Activated T-cell treated with anti-CD3 and anti-CD28 coated beads for 24 hours (primary cell): Measurements from ENCODE around the gene ULBP3.
"Not testable (repeated sequence)": the region's sequence is repeated elsewhere in the genome, so short reads cannot be mapped to it uniquely, and the experiment has no call there.

ENCODE experiments used
- DNase-seq: peaks from one replicate; pipeline ENCODE4 v3.0.0-alpha.2; 2020; ENCODE audit warnings: low read depth

ULBP3 gene

DNA sequence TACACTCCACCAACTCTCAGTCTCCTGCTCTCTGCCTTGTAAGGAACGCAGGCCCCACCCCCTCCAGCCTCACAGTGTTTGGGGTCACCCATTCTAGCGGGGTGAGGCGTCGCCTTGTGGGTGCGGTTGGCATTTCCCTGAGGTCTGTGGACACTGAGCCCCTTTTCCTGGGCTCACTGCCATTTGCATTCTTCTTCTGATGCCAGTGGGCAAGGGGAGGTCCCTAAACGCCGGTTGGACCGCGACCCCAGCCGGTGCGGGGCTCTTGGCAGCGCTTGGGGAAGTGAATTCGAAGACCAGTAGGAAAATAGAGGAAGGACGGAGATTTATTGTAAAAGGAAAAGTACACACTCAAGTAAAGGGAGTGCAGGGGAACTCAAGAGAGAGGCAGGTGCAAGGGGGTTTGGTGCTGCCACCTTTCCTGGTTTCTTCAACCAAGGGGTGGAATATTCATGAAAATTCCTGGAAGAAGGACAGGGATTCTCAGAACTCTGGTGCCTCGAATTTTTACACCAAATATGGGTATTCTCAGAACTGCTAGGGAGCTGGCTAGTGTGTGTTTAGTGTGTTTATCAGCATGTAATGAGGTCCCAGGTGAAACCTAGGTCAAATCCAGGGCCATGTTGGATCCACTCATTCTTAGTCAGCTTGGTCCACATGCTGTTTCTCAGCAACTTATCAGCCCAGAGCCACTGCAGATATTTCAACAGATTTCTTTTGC, 53.5 kb downstream of the ULBP3 start:
- not testable (repeated sequence) for DNase-seq

DNA sequence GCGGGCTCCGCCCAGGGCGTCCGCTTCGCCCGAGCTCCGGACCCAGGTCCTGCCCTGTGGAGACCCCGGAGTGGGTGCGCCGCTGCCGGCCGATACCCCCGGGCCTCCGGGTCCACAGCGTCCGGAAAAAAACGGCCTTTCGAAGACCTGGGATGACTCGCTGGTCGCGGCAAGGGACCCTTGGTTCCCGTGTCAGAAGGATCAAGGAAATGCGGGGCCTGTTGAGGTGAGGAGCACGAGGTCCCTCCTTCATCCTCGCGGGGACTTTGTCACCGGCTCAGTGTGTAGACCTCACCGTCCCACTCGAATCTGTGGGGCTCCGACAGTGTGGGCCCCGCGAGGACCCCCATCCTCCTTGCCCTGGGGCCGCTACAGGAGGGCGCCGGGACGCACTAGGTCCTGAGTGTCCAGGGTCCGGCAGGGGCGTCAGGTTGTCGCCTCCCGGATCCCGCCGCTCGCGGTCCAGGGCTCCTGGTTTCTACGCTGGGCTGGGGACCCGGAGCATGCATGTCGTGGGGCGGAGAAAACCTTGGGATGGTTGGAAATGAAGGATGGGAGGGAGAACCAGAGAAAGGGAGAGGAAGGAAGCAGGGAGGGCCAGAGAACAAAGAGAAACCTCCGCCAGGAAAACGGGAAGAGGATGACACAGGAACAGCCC, 54.2 kb downstream of the ULBP3 start:
- DNase-seq, result not testable (repeated sequence)

DNA sequence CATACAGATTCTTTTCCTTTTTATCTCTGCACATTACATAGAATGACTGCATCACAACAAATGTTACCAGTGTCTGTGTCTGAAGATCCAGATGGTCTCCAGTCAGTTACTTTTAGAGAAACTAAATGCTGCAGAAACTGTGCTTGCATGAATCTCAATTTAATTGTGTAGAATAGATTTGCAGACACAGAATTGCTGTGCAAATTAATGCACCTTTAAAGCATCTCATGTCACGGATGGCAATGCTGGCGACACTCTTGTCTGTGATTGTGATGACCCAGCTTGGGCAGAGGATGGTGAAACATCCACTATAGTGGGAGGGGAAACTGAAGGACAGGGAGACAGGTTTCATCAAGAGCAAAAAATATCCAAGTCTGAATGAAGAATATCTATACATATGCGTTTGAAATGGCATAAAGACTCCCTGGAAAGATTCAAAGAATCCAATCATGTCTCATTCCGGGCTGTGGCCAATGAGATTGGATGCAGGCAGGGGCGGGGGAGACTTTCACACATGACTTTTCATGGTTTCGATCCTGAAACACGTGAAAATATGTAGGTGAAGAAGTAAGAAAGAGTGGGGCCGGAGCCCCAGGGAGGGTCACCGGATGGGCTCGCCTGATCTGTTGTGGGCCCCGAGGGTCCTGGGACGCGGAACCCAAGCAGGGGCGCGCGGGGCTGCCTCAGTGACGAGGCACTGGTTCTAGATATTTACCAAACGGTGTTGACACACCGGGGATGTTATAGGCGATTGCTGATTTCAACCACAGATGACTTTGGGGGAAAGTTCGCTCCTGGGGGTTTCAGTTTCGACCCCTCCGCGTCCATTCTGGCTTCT, 54.9 kb downstream of the ULBP3 start:
- not testable (repeated sequence) for DNase-seq

DNA sequence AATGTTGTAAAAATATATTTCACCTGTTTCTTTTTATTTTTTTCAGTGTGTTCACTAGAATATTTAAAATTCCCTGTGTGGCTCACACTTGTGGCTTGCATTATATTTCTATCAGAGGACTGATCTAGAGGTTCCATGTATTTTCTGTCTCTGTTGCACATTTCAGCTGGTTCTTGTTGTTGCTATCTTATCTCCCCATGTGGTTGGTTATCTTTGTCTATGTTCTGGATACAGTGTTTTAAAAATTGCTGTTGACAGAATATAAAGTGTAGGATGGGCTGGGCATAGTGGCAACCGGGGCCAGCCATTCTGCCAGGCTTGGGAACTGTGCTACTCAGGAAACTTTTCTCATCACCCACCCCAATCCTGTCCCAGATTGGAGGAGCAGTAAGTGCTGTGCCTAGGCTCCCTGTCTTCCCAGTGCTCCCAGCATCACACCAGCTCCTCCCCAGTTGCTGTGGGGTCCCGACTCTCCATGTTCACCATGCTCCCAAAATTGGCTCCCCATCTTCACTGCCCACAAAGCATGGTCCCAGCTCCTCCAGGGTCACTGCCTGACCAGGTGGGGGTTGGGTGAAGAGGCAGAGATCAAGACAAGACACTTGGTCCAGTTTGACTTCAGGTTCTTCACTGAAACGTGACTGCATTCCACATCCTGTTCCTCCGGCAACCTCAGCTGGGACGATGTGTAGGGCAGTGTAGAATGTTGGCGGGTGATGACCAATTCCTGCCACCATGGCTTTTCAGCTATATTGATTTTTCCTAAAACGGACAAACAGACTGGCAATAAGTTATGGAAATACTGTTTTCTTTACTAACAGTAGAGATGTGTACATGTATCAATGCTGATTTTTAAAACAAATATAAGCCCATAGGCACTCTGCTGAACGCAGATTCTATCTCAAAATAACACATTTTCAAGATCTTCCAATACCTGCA, 55.8 kb downstream of the ULBP3 start:
- not testable (repeated sequence) for DNase-seq
